CD14-positive monocyte (primary cell): Measurements from ENCODE around the gene CD81. TPM values are rescaled to one million over a fixed set of nuclear protein-coding genes. Genes with fewer than 3 reads are reported as not detected.

Experiments
- DNase-seq, 3 donors: peaks; one replicate each; pipeline ENCODE4 v3.0.0-alpha.2; 2011 to 2022
- H2AFZ ChIP-seq: 2 replicates; pipeline ENCODE4 v1.6.0; 2012; ENCODE audit warnings: mild to moderate bottlenecking, low read depth, low read length, inconsistent platforms; ENCODE audit not compliant: insufficient read depth, poor library complexity, severe bottlenecking
- H3K27ac ChIP-seq, 2 donors: 1 replicate in 1 of 2; 2 replicates in 1 of 2; pipeline ENCODE4 v1.5.1; 2012 to 2013; ENCODE audit warnings: low read length in 2 of 2, control low read depth in 1 of 2, inconsistent platforms in 1 of 2, low read depth in 1 of 2, mild to moderate bottlenecking in 1 of 2
- H3K27me3 ChIP-seq, 2 donors: one replicate each; pipeline versions ENCODE4 v1.6.0 to v1.6.1; 2011 to 2013; ENCODE audit warnings: low read length in 2 of 2; ENCODE audit not compliant: control insufficient read depth in 2 of 2, insufficient read depth in 2 of 2
- H3K36me3 ChIP-seq, 2 donors: replicated peaks in 1 of 2; 1 replicate in 1 of 2; 2 replicates in 1 of 2; pipeline versions ENCODE4 v1.5.1 to v1.6.1; 2012 to 2013; ENCODE audit warnings: low read length in 2 of 2, control low read depth in 1 of 2, inconsistent platforms in 1 of 2, mild to moderate bottlenecking in 1 of 2; ENCODE audit not compliant: insufficient read depth in 2 of 2, control insufficient read depth in 1 of 2
- H3K4me1 ChIP-seq, 2 donors: 1 replicate in 1 of 2; 2 replicates in 1 of 2; pipeline versions ENCODE4 v1.5.1 to v1.6.1; 2012 to 2013; ENCODE audit warnings: low read length in 2 of 2, control low read depth in 1 of 2, inconsistent platforms in 1 of 2, mild to moderate bottlenecking in 1 of 2, moderate library complexity in 1 of 2; ENCODE audit not compliant: insufficient read depth in 2 of 2, control insufficient read depth in 1 of 2
- H3K4me2 ChIP-seq: replicated peaks from 2 replicates; pipeline ENCODE3; 2012; ENCODE audit warnings: low read length, moderate library complexity, mild to moderate bottlenecking; ENCODE audit not compliant: poor library complexity, severe bottlenecking; ENCODE audit errors: extremely low read depth
- H3K4me3 ChIP-seq, 3 experiments: fragments of 200-600 bp in 1 of 3; sonication (generic) in 1 of 3; replicated peaks in 1 of 3; 1 replicate in 2 of 3; 2 replicates in 1 of 3; pipeline ENCODE4 v1.5.1; 2011 to 2013; ENCODE audit warnings: low read length in 3 of 3, mild to moderate bottlenecking in 3 of 3, control low read depth in 2 of 3, low read depth in 2 of 3, inconsistent platforms in 1 of 3, moderate library complexity in 1 of 3
- H3K79me2 ChIP-seq: 2 replicates; pipeline ENCODE4 v1.6.0; 2012; ENCODE audit warnings: mild to moderate bottlenecking, control low read depth, inconsistent platforms, low read length, moderate library complexity; ENCODE audit not compliant: insufficient read depth
- H3K9ac ChIP-seq: 2 replicates; pipeline ENCODE4 v1.6.0; 2017; ENCODE audit warnings: low read length, mild to moderate bottlenecking; ENCODE audit not compliant: insufficient read depth, poor library complexity, severe bottlenecking
- H3K9me3 ChIP-seq, 2 donors: replicated peaks in 1 of 2; 1 replicate in 1 of 2; 2 replicates in 1 of 2; pipeline versions ENCODE4 v1.5.1 to v1.6.1; 2012 to 2013; ENCODE audit warnings: low read length in 2 of 2, control low read depth in 1 of 2; ENCODE audit not compliant: control insufficient read depth in 1 of 2, insufficient read depth in 1 of 2
- H4K20me1 ChIP-seq: 2 replicates; pipeline ENCODE4 v1.6.0; 2012; ENCODE audit warnings: mild to moderate bottlenecking, low read length, control low read depth, moderate library complexity; ENCODE audit not compliant: insufficient read depth
- H3K27ac Mint-ChIP-seq, 7 donors: one replicate each; pipeline ENCODE4 v1.8.0; 2020; ENCODE audit warnings: mild to moderate bottlenecking in 7 of 7, mixed read lengths in 7 of 7, moderate library complexity in 6 of 7, inconsistent platforms in 2 of 7
- H3K27me3 Mint-ChIP-seq, 3 donors: one replicate each; pipeline ENCODE4 v1.8.0; 2021 to 2022; ENCODE audit warnings: low read depth in 3 of 3, mild to moderate bottlenecking in 3 of 3, mixed read lengths in 3 of 3, moderate library complexity in 3 of 3, inconsistent platforms in 1 of 3
- H3K36me3 Mint-ChIP-seq, 2 donors: one replicate each; pipeline ENCODE4 v1.8.0; 2020; ENCODE audit warnings: mixed read lengths in 2 of 2, inconsistent platforms in 1 of 2, mild to moderate bottlenecking in 1 of 2
- H3K4me1 Mint-ChIP-seq: one replicate; pipeline ENCODE4 v1.8.0; 2020; ENCODE audit warnings: mild to moderate bottlenecking, mixed read lengths
- H3K4me3 Mint-ChIP-seq, 2 donors: one replicate each; pipeline ENCODE4 v1.8.0; 2020; ENCODE audit warnings: mild to moderate bottlenecking in 2 of 2, mixed read lengths in 2 of 2, moderate library complexity in 1 of 2
- H3K9me3 Mint-ChIP-seq, 7 donors: one replicate each; pipeline ENCODE4 v1.8.0; 2020 to 2022; ENCODE audit warnings: mixed read lengths in 7 of 7, mild to moderate bottlenecking in 6 of 7, moderate library complexity in 6 of 7, inconsistent platforms in 2 of 7
- WGBS: methylation state at CpG from one replicate; pipeline ENCODE4 v1.1.5; 2013; ENCODE audit warnings: missing lambda C conversion rate; ENCODE audit not compliant: insufficient coverage; 5-methylcytosine and 5-hydroxymethylcytosine counted together
- intact Hi-C, 2 donors: fragments of 100-400 bp; cut with micrococcal nuclease; formaldehyde crosslinking; loops; one replicate each; pipeline versions ENCODE4 v1.15.0 to v1.15.1; 2023
- polyA plus RNA-seq, 3 donors: library from polyadenylated mRNA; depleted of rRNA in 1 of 3; unstranded in 2 of 3; stranded (reverse) in 1 of 3; fragments of 300-500 nt in 2 of 3; fragments of >200 nt in 1 of 3; fragmentation: Illumina TruSeq in 2 of 3; gene quantifications; 1 replicate in 2 of 3; 2 replicates in 1 of 3; pipeline ENCODE4 v1.2.3, GENCODE V29; 2012 to 2021
- TF ChIP-seq, protein P1 (sequence below): fragments of 200-600 bp; IDR thresholded peaks from one replicate; pipeline ENCODE4 v1.8.0; 2022; ENCODE audit warnings: antibody characterized with exemption, mild to moderate bottlenecking

Gene CD81
- polyA plus RNA-seq, 3 donors, result 3.2 to 74.9 (median 12.3) TPM

DNA sequence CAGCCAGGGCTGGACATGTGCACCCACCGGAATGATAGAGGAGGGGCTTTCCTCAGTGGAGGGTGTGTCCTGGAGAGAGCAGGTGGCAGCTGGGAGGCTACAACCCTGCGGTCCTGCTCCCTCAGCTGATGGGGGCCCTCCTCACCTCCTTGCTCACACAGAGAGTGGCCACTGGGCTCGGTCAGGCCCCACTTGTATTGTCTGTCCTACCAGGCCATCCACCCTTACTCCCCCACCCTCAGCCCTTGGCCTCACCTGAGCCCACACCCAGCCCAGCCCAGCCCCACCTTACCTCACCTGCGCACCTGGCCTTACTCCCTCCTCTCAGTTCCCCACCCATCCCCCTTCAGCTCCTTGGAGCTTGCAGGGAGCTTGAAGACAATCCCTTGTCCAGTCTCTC is 64.1 kb downstream of the CD81 start:
- H3K4me1 ChIP-seq, result peaks cover 23 to 29% of the 10 kb centered on the region in 2 donors
- H4K20me1 ChIP-seq, result peaks cover 13% of the 10 kb centered on the region
- H2AFZ ChIP-seq, result no peak overlapping the region
- WGBS, result 75% methylated on average over 4 of the region's 4 CpGs
- no peak overlapping the region for H3K4me2 ChIP-seq
- no peak overlapping the region for H3K4me3 ChIP-seq
- H3K9ac ChIP-seq, result no peak overlapping the region
- no peak overlapping the region for H3K27ac ChIP-seq
- Mint-ChIP-seq H3K4me1 (peaks cover 16% of the 10 kb centered on the region), H3K4me3 (no peak overlapping the region), H3K36me3 (no peaks in the 10 kb centered on the region), H3K9me3 (peaks cover 0 to 4% (median 3%) of the 10 kb centered on the region in 7 donors), H3K27me3 (peaks cover 18 to 43% (median 26%) of the 10 kb centered on the region in 3 donors), H3K27ac (no peak overlapping the region)
- no peaks in the 10 kb centered on the region for H3K36me3 ChIP-seq
- no peaks in the 10 kb centered on the region for H3K9me3 ChIP-seq
- H3K79me2 ChIP-seq, result peaks cover 12% of the 10 kb centered on the region
- DNase-seq, result no peak
- TF ChIP-seq, protein P1, sequence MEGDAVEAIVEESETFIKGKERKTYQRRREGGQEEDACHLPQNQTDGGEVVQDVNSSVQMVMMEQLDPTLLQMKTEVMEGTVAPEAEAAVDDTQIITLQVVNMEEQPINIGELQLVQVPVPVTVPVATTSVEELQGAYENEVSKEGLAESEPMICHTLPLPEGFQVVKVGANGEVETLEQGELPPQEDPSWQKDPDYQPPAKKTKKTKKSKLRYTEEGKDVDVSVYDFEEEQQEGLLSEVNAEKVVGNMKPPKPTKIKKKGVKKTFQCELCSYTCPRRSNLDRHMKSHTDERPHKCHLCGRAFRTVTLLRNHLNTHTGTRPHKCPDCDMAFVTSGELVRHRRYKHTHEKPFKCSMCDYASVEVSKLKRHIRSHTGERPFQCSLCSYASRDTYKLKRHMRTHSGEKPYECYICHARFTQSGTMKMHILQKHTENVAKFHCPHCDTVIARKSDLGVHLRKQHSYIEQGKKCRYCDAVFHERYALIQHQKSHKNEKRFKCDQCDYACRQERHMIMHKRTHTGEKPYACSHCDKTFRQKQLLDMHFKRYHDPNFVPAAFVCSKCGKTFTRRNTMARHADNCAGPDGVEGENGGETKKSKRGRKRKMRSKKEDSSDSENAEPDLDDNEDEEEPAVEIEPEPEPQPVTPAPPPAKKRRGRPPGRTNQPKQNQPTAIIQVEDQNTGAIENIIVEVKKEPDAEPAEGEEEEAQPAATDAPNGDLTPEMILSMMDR, result no peak
- intact Hi-C loops, result no loop called here
- H3K27me3 ChIP-seq, result peaks cover 0 to 24% of the 10 kb centered on the region in 2 donors

DNA sequence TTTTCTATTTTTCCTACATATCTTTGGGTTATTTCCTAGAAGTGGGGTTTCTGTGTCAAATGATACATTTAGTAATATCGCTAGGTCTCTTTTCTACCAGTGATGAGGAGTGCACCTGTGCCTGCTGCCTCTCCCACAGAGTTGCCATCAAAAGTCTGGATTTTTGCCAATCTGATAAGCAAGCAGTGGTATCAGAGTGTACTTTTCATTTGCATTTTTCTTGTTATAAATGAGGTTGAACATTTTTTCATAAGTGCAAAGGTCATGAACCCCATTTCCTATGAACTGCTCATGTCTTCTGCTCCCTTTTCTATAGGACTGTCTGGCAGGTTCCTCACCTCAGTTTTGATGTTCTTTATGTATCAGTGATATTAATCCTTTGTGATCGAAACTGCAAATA is 65.5 kb downstream of the CD81 start:
- Histone ChIP-seq H3K4me1 (peaks cover 37 to 44% of the 10 kb centered on the region in 2 donors), H3K27ac (no peak overlapping the region), H4K20me1 (peaks cover 27% of the 10 kb centered on the region), H3K9ac (no peak overlapping the region), H3K4me2 (no peak overlapping the region), H3K4me3 (no peak overlapping the region), H3K36me3 (no peaks in the 10 kb centered on the region), H2AFZ (no peak overlapping the region), H3K79me2 (peaks cover 26% of the 10 kb centered on the region), H3K9me3 (no peaks in the 10 kb centered on the region), H3K27me3 (peaks cover 0 to 21% of the 10 kb centered on the region in 2 donors)
- Mint-ChIP-seq H3K36me3 (no peaks in the 10 kb centered on the region), H3K4me1 (peaks cover 30% of the 10 kb centered on the region), H3K9me3 (peaks cover 0 to 4% (median 3%) of the 10 kb centered on the region in 7 donors), H3K27me3 (peaks cover 18 to 37% (median 18%) of the 10 kb centered on the region in 3 donors), H3K4me3 (peak overlapping the region in 1 of 2 donors; percentile 70), H3K27ac (no peak overlapping the region)
- intact Hi-C loops, result loop anchor here in 1 of 2 donors (2.0 kb wide), 1 partner anchor 442 kb away; the partner anchor contains the start of gene CDKN1C
- WGBS, result no CpG with 5 or more reads among the region's 2 CpGs
- no peak for DNase-seq
- TF ChIP-seq, protein P1, result no peak
